HG02943 (cell line): ENCODE data around the gene KIRREL3.

Experiments used
- ATAC-seq: cut with Tn5 transposase; IDR thresholded peaks from one replicate; pipeline ENCODE4 v1.9.1; 2021; ENCODE audit warnings: mild to moderate bottlenecking, low read depth, moderate library complexity; ENCODE audit not compliant: unreplicated experiment

KIRREL3 gene

DNA sequence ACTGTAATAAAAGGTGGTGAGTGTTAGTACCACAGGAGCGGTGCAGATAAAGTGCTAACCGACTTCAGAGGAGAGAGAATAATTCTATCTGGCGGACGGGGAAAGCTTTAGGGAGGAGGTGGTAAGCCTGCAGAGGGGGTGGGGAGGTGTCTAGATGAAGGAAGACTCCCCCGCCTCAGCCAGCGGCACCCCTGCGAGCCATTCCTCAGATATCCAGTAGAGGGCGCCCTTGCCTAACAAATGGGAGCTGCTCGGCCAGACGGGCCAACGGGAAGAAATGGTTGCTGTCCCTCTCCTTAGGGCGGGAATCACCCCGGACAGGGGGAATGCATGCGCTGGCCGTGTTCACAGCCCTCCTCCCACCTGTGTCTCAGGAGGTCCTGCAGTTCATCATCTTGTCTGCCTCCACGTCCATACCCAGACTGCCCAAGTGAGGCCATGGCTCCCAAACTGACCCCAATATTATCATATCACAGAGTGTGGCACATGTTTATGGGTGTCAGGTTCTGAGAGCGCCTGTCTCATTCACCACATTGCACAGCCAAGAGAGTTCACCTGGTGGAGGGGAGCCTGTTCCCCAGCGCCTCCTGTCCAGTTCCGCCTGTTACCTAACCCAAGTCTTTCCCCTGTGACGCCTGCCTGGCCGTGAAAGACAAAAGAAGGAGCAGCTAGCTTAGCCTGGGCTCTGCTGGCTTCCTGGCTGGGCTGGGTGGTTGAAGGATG, 559.6 kb downstream of the KIRREL3 start:
- peak; percentile 67 for ATAC-seq

DNA sequence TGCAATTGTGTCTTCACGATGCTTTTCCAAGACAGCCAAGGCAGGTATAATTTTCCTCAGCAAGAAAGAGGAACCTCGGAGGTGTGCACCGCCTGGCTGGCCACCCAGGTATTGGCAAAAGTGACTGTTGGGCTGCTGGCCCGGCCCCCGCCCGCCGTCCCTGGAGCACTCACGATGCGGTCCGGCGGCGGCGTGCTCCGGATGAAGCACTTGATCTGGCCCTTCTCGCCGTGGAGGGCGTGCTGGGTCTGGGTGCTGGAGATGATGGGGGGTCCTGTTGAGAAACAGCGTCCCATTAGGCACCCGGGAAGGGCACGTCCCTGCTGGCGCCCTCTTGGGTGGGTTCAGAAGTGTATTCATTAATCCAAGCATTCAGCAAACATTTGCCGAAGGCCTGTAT, 560.3 kb downstream of the KIRREL3 start:
- ATAC-seq = no peak

DNA sequence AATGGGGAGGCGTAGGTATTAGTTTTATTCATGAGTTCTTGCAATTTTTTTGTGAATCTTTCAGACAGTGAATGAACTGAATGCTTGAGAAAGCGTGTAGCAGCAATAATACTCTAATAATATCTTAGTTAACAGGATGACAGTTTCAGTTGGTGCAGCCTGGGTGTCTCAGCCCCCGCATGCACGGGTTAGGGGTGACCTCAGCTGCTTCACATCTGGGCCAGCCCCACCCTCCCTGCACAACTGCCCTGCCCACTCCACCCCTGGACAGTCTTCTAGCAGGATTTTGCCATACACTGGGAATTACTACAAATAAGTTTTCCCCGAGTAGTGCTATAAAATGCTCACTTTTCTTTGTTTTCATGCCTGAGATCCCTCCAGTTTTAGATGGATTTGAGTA, 561.9 kb downstream of the KIRREL3 start:
- no peak for ATAC-seq

DNA sequence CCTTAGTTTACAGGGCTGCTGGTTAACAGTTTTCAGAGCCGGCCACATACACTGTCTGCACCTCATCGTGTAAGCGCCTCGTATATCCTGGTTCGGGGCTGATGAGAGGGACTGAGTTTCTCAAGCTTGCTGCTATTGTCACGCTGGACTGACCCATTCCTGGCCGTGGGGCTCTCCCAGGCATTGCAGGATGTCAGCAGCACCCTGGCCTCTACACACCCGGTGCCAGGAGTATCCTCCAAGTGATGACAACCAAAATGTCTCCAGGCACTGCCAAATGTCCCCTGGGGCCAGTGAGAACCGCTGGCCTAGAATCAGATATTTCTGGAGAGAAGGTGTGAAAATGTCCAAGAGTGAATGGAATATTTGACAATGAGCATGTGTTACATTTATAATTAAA, 562.3 kb downstream of the KIRREL3 start:
- ATAC-seq = no peak

DNA sequence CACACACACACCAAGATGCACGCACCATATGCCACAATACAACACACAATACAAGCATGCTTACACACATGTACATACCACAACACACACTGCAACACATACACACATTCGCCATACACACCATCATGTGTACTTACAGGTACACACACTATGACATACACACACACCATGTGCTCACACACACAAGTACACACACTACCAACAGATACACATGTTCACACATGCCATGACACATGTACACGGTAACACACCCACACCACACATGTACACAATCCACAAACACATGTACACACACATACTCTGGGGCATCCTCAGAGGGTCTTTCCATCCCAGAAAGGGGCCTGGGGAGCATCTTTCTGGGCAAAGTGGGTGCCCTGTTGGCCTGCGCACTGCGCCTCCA, 562.8 kb downstream of the KIRREL3 start:
- ATAC-seq = no peak

DNA sequence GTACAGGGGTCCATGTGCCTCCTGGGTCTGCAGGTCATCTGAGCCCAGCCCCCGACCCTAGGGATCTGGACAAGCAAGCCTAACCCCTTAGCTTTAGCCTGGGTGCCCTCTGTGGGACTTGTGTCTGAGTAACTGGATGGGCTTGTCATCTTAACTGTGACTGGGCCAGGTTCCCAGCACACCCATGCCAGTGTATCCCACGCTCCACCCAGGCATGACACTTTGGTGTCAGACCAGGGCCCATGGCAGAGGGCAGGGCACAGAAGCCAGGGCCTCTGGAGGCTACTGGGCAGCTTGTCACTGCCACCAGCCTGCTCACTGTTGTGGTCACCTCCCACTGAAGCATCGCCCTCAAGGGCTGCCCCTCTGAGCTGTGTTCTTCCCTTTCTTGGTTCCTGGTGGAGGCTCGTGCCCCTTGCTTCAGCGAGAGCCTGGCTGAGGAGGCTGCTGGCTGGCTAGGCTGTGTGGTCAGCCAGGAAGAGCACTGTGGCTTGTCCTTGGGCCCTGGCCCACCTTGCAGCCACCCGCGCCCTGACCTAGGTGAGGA, 564.3 kb downstream of the KIRREL3 start:
- ATAC-seq = no peak

DNA sequence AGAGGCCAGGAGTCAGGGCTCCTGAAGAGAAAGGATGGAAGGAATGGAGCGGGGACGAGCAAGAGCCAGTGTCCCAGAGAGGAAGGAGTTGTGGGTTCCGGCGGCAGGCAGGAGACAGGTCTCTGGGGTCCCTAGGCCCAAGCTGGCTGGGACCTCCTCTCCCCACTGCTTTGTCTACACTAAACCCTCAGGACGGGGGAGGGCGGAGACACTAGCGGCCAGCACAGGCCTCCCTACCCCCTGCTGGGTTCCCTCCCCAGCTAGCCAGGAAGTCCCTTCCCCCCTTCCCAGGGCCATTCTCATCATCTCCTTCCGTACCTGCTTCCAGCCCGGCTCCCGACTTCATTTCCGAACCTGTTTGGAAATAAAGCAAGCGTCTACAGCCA, 565.6 kb downstream of the KIRREL3 start:
- ATAC-seq = no peak

DNA sequence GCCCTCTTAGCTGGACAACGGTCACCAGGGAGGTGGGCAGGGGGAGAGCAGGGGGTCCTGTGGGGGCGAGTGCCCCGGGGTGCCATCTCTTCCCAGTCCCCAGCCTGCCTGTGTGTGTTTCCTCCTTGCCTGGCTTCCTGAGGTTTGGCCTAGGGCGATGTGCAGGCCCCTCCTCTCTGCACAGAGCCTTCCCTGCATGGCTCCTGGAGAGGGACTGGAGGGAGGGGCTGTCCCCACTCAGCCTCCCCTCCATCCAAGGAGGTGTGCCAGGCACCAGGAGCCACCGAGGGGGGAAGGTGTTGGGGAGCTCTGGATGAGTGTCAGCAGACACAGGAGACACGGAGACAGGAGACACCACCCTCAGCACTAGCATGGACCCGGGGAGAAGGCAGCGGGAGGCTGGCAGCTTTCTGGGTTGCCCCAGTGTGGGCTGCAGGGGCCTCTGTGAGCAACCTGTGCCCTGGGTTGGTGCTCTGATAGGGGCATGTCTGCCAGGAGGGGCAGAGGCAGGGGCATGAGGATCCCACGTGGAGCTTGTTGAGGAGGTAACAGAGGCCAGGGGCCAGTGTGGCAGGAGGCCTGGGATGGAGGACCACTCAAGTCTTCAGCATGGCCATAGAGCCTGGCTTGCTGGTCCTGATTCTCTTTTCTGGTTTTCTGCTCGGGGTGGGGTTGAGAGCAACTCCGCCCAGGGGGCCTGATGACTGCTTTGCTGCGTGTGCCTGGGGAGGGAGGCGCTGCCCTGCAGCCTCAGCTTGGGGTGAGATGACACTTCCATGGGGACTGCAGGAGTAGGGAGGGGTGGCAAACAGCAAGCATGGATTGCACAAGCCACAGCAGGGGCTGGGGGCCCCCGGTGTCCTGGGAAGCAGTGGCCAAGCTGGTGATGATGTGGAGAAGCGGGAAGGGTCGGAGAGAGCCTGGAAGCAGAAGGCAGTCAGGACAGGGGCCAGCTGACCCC, 566.3 kb downstream of the KIRREL3 start:
- ATAC-seq = no peak

DNA sequence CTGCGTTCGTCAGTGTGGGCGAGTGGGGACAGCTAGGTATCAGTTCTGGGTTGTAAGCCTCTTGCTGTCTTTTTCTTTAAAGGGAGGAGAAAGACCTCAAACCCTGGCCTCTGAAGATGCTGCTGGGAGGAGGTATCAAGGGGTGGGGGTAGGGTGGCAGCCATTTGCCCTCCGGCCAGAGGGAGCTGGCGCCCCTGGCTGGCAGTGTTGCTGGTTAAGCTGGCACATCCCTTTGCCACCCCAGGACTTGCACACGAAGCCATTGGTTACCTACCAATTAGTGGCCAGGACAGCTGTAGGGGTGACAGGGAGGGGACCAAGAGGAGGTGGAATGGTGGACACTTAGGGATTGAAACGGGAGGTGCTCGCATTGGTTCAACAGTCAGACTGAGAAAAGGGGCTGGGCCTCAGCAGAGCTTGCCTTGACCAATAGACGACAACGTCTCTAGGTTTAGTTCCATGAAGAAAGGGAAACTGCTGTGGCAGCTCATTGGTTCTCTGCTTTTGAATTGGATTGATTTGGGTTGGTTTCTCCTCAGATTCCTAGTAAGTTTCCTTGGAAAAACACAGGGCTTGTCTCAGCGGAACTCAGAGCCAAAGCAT, 567.2 kb downstream of the KIRREL3 start:
- ATAC-seq = no peak

DNA sequence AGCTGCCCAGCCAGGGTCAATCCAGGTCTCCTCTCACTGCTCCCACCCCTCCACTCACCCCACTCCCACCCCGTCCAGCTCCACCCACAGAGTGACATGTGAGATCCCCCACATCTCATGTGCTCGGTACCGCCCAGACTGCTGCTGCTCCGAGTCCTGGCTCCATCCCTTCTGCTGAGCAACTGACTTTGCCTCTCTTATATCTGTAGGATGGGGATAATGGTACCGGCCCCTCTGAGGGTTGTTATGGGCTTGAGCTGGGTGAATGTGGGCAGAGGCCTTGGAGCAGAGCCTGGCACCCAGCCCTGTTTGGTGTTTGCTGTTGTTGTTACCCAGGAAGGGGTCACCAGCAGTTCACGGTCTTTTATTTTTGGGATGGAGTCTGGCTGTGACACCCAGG, 568.0 kb downstream of the KIRREL3 start:
- no peak for ATAC-seq

DNA sequence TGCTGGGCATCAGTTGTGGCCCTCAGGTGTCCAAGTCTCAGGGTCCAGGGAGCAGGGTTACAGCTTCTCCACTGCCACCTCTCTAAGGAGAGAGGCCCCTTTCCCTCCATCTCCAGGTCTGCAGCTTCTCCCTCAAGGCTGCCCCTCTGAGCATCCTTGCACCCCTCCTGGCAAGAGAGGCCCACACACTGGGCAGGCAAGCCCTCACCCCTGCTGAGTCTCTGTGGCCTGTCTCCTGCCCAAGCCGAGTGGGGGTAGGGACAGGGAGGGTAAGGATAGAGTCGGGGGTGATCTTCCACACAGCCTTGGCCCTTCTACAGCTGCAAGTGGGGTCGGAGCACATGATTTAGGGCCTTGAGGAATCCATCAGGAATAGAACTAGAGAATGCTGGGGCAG, 568.5 kb downstream of the KIRREL3 start:
- no peak for ATAC-seq

DNA sequence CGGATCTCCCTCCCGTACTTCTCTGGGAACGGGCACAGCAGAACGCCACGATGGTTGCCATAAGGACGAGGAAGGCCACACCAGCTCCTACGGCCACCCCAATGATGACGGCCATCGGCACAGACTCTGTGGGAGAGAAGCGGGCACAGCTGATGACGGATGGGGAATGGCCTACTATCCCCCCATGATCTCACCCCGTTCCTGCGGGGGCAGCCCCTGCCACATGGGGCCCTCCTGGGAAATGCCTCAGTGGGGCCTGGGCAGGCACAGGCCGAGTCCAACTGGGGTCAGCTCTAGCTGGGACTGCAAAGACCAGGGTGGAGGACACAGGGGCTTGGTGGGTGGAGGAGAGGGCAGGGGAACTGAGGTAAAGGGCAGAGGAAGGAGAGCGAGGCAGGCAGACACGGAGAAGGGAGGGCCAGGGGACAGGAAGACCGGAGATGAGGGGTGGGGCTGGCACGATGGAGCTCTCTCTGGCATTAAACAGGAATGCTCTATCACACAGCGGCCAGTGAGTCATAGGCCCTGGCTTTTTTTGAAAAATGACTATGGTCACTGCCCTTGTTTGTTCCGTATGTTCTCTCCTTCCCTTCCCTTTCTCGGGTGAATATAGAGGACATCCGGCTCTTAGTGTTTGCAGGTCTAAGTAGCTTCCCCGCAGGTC, 569.0 kb downstream of the KIRREL3 start:
- ATAC-seq = no peak

DNA sequence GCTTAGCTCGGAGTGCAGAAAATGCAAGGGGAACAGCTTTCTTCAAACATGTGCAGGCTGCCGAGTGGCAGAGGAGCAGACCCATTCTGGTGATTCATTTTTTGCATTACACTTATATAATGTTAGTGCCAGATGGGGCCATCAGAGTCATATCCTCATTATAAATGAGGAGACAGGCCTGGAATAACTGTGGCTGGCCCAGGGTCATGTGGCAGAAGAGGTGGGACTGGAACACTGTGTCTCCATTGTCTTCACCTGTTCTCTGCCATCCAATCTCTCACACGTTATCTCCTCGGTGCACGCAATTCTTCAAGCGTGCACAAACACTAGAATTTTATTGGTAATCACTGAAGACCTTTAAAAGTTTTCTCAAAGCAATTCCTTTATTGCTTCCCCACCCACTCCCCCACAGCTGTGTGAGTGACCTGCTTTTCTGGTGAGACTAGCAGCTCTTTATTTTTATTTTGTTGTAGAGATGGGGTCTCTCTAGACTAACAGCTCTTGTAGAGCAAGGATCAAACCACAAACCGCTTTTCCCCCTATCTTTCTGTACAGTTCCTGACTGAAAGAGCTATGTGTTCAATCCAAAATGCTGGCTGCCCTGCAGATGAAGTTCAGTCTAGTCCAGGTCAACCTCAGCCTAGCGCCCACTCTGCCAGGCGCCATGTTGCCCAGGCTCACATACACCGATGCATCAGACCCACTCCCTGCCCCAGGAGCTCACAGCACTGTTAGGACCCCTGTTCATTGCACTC, 569.8 kb downstream of the KIRREL3 start:
- no peak for ATAC-seq

DNA sequence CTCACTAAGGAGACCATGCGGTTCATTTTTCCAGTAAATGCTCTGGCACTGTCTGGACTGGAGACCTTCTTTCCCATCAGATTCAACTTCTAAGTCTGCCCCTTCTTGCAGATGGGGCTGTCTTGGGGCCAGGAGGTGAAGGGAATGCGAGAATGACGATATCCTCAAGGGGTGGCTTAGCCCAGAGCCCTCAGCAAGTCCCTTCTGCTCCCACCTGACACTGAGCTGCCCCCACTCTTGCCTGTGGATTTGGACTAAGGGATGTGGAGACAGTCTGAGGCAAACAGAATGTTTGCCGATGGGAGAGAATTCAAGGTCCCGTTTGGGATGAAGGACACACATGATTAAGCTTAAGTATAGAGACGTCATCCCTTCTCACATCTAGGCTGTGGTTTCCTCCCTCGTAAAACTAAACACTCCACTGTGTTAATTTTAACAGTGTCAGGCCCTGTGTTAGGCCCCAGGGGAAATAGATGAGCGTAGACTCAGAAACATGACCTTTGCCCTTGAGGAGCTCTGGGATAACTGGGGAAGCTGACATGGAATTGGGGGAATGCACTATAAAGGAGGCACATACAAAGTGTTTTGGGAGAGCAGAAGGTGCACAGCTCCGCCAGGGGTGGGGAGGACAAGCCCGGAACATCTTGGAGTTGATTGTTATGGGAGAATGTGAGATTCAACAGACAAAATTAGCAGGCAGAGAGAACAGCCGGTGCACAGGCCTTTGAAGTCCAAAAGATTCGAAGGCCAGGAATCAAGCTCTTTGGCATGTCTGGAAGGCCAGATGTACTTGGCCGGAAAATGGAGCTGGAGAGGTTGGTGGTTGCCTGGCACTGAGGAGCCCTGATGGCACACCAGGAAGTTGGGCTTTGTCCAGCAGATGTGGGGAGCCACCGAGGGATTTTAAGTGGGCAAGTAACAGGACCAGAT, 573.5 kb downstream of the KIRREL3 start:
- ATAC-seq = peak; percentile 70

DNA sequence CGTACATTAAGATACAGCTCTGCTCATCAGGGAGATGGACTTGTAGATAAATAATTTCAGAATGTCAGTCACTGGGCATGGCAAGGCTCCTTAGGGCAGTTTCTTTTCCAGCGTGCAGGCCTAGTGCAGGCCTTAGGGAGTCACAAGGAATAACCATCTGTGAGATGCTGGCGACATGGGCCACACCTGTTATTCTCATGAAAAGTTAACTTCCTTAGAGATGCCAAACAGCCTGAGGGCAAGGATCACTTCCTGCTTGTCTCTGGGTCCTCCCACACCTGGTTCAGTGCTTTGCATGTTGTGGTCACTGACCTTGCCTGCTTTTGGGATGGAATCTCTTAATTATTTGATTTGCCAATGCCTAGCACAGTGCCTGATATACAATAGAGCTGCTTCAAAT, 574.5 kb downstream of the KIRREL3 start:
- no peak for ATAC-seq

DNA sequence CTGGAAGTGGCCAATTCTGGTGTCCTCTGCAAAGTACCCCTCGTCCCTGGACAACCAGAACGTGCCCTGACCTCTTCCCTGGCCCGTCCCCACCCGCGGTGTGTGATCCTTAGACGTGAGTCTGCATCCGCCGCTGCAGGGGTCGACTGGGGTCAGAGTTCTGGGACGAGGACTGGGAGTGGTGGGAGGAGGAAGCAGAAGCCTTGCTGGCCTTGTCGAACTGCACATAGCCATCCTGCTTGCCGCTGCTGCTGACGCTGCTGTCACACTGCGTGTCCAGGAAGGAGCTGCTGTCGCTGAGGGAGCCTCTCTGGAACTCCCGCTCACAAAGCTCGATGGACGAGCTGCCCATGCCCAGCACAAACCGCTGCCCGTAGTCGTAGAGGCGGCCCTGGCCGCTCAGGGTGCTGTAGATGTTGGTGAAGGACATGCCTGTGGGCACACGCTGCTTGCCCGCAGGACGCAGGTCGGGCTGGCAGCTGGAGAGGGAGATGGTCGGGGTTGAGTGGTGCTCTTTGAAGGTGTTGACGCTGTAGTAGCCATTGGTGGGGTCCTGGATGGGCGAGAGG, 576.0 kb downstream of the KIRREL3 start:
- no peak for ATAC-seq

DNA sequence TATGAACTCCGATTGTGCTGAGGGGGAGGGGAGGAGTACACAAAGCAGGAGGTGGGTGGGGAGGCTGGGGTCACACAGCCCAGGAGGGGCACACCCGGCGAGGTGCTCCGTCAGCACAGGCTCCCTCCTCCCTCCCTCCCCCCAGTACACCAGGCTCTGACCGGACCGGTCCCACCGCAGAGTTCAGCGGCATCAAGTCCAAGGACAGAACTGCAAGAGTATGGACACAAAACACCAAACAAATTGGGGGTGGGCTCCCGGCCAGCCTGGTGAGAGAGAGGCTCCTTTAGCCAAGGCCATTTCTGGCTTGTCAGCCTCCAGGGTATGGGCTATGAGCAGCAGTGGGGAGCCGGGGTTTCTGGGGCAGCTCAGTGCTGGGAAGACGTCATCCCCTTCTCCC, 576.8 kb downstream of the KIRREL3 start:
- ATAC-seq = no peak

DNA sequence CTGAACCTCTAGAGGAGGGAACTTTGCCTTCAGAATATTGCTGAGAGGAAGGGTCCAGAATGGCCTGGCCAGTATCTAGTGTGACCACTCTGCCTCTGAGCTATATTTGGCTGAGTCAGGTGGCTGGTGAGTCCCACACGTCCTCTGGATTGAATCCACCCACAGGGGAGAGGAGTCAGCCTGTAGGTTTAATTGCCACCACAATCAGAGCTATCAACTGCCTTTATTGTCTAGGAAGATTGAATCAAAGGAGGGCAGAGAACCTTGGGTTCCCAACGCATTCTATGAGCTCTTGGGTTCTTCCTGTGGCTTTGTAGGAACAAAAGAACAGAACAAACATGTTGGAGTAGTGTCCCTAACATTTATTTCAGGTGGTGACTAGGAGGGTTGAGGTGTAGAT, 577.4 kb downstream of the KIRREL3 start:
- ATAC-seq = no peak

DNA sequence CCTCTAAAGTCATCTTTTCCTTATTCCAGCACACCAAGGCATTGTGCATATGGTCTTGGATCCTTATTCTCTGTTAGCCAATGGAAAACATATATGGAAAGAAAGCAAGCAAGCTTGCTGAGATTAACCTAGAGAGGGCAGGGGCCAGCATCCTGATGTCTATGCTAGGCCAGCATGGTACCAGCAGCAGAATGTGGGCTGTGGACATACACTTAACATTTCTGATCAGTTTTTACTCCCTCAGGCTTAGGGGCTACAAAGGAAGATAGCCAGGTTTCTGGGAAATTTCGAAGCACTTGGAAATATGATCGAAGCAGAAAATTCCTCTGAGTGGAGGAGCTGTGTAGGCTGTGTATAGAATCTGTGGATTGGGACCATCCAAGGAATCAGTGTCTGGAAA, 578.1 kb downstream of the KIRREL3 start:
- no peak for ATAC-seq
